H54 (cell line): ENCODE data around the gene TENM3.

Experiments used
- DNase-seq: peaks from one replicate; pipeline ENCODE4 v3.0.0; 2011; ENCODE audit warnings: low spot score, mixed read lengths; ENCODE audit not compliant: insufficient read length
- FAIRE-seq: peaks from 3 replicates; lab custom pipeline; 2011; peaks lifted over from hg19 to GRCh38; lab: Jason Lieb, UNC
- POLR2A ChIP-seq: IDR thresholded peaks from 2 replicates; pipeline ENCODE4 v1.6.1; 2011; ENCODE audit warnings: low read depth, mild to moderate bottlenecking, low read length

TENM3 gene

DNA sequence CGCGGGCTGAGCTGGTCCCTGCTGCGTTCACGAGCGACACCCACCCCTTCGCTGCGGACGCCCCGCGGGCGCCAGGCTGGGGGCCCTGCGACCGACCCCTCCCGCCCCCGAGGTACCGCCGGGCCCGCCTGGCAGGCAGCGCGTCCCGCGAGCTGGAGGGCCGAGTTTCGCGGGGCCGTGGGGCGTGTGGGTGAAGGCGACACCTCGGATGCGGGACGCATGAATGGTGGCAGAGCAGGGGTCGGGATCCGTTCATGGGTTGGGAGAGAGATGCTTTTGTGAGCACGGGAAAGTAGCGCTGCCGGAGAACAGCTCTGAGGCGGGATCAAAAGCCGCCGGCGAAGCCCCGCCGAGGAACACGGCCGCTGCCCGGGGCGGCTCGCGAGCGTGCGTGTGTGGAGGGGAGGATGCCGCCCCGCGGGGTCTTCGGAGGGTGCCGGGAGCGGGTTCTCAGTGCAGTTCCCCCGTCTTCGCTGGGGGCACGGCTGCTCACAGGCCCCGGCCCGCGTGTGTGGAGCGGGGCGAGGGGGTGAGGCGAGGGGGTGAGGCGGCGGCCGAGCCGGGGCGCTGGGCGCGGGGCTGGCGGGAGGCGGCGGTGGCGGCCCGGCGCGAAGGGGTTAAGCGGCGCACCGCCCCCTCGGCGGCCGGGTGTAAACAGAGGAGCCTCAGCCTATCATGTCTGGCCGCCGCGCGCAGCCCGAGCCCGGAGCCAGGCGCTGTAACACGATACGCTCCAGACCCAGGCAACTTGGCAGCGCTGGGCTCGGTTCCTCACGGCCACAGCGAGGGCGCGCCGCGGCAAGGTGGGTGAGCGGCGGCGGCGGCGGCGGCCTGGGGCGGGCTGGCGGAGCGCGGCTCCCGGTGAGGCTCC is 205.3 kb downstream of the TENM3 start:
- TF ChIP-seq POLR2A = peak; percentile 72
- FAIRE-seq (no peak), DNase-seq (peak; percentile 85)

- DNase-seq (peak; percentile 23), FAIRE-seq (no peak)
- no peak for TF ChIP-seq POLR2A
These were observed 206.2 kb downstream of the TENM3 start for GRCh38 chr4:182449186-182449929.

DNA sequence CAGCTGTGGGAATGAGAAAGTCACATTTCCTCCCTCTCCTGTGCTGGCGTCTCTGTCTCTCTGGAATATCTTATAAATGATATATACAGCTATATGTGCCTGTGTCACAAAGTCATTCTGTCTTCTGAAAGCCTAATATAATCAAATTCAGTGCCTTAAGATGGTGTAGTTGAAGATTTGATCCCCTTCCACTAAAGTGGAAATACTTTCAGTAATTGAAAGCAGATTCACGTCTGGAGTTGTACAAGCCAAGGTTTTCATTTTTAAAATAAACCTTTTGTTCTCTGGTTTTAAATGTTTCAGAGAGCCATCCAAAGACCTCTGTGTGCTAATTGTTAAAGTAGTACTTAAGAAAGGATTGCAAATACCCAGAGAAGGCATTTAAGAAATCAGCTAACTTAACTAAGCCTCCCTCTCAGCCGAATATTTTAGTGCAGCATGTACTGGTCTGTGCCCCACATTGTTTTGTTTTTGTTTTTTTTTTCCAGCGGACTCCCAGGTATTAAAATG is 206.8 kb downstream of the TENM3 start:
- DNase-seq (no peak), FAIRE-seq (no peak)
- no peak for TF ChIP-seq POLR2A

DNA sequence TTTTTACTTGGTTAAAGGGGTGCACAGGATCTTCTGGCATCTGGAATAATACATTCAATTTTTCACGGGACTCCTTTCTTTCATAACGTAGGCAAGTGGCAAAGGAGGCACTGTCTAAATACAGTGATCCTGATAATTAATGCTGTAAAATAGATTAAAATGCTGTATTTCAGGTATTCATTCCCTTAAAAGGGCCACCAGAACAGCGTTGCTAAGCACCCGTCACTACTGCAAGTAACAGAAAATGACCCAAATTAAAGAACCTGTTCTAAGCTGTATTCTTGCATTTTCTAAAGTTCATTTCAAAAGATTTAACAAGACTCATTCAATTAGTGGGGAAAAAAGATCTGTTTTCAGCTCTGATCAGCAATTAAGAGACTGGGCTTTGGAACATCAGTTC is 208.2 kb downstream of the TENM3 start:
- TF ChIP-seq POLR2A = no peak
- DNase-seq (no peak), FAIRE-seq (no peak)

GRCh38 chr4:182453830-182454229 is 210.6 kb downstream of the TENM3 start:
- TF ChIP-seq POLR2A = no peak
- no peak for FAIRE-seq
- DNase-seq = no peak

DNA sequence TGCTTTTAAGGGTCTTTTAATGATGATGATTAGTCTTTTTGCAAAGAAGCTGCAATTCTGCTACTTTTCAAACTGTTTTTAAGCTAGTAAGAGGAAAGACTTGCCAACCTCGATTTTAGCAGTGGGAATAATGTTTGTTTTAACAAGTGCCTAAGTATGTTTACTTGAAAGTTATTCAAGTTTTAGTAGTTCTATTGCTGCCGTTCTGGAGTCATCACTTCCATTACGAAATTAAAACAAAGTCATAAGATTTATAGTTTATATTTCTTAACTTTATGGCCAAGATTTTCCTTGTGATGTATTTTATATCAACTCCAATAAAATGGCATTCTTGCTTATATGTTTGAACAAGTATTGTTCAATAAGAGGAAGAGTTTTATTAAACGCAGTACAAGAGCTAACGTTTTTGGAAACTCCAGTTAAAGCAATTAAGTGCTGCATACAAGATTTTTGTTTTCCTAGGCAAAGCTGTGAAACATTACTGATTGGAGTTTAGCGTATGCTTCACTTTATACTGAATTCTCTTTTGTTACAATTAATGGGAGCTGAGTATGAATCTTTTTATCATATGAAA is 211.3 kb downstream of the TENM3 start:
- TF ChIP-seq POLR2A = no peak
- DNase-seq (no peak), FAIRE-seq (no peak)

GRCh38 chr4:182465114-182465513 is 221.9 kb downstream of the TENM3 start:
- FAIRE-seq = no peak

GRCh38 chr4:182465979-182466378 is 222.8 kb downstream of the TENM3 start:
- no peak for TF ChIP-seq POLR2A
- FAIRE-seq = no peak
- no peak for DNase-seq

More at GRCh38 chr4:182465114-182465513, 221.9 kb downstream of the TENM3 start:
- no peak for TF ChIP-seq POLR2A
- no peak for DNase-seq

GRCh38 chr4:182470215-182470614 is 227.0 kb downstream of the TENM3 start:
- DNase-seq = no peak
- no peak for TF ChIP-seq POLR2A
- FAIRE-seq = no peak

DNA sequence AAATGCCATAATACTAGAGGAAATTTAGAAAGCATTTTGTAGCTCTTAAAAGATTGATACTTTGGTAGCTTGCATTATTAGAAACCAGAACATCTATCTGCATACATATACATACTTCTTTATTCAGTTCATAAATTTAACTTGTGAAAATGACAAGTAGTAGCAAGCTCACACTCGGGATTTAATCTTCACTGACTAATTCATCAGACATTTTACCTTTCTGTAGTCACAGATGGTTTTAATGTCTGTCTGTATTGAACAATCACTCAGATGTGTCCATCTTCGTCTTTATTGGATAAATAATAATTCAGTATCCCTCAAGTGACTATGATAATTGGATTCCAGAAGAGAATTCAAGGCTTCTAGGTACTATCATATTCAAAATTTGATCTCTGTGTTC is 232.3 kb downstream of the TENM3 start:
- FAIRE-seq = no peak
- no peak for TF ChIP-seq POLR2A
- no peak for DNase-seq

DNA sequence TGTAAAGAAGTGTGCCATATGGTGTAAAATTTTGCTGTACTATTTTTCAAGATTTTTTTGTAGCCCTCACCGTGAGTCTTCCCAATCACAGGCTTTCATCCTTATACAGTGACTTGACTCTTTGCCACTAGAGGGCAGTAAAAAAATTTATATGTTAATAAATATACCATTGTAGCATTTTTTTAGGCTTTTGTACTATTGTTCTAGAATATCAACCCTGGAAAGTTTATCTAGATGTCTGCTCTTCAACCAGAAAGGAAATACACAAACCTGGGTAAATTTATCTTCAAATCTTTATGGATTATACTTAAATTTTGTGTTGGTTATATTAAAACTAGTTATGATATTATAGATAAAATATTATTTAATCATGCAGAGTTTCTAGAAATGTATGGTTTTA is 235.3 kb downstream of the TENM3 start:
- no peak for FAIRE-seq

GRCh38 chr4:182483685-182484084 is 240.5 kb downstream of the TENM3 start:
- FAIRE-seq = no peak
- DNase-seq = no peak
- no peak for TF ChIP-seq POLR2A

More for the DNA sequence above, 235.3 kb downstream of the TENM3 start:
- TF ChIP-seq POLR2A = no peak
- peak; percentile 1 for DNase-seq

DNA sequence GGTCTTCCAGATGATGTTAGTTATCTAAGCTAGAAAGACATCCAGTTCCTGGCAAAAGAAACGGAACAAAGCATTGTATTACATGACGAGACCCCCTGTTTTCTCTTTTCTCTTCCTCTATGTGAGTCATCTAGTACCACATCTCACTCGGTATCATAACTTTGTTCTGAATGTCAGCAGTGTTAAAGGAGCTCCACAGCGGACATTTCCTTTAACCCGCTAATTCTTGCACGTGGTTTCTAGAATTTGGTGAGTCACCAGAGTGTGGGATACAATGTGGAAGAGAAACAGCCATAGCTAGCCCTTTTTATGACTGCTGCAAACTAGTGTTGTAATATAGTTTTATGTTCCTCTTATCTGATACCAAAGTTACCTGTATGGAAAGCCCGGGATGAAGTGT is 243.7 kb downstream of the TENM3 start:
- DNase-seq (no peak), FAIRE-seq (no peak)
- TF ChIP-seq POLR2A = no peak

DNA sequence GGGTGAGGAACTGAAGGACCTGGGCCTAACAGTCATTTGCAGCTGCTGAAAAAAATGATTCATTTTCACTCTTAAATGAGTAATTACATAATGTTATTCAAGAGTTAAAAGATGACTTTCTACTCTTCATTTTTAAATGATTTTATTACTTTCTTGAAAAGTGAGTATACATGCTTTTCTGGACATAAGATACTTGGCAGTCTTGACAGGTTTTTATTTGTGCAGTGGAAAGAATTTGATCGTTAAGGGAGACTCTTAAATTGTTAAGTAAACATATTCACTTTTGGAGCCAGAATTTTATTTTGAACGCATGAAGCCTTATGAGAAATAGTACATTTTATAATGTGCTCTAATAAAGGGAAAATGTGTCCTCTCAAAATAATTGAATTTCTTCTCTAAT is 245.7 kb downstream of the TENM3 start:
- DNase-seq (no peak), FAIRE-seq (no peak)
- no peak for TF ChIP-seq POLR2A
